Spleen (tissue), 7 donors: ENCODE data around the gene EHBP1.
A peak's percentile ranks its signal among the peaks of the same experiment; 100 is the strongest.

Experiments
- CTCF ChIP-seq, 11 experiments: fragments of 200-600 bp in 7 of 11; fragments of 450-650 bp in 4 of 11; sonication (generic) in 4 of 11; IDR thresholded peaks in 8 of 11; conservative IDR thresholded peaks in 3 of 11; 1 replicate in 7 of 11; 2 replicates in 4 of 11; pipeline versions ENCODE4 v1.4.0 to v1.8.0; 2016 to 2021; ENCODE audit warnings: antibody characterized with exemption in 11 of 11, inconsistent platforms in 4 of 11, mild to moderate bottlenecking in 1 of 11
- POLR2A ChIP-seq, 3 donors: fragments of 450-650 bp; IDR thresholded peaks; one replicate each; pipeline ENCODE4 v1.5.1; 2017; ENCODE audit warnings: antibody characterized with exemption in 3 of 3, mild to moderate bottlenecking in 1 of 3
- POLR2AphosphoS5 ChIP-seq, 3 donors: sonication (generic); formaldehyde crosslinking; IDR thresholded peaks; one replicate each; pipeline ENCODE4 v1.5.1; 2017; ENCODE audit warnings: antibody characterized with exemption in 3 of 3
- donor health status: DM: no; HTN: no; CAD: no; lungs with moderate emphysema.
- donor health status: DM: no; HTN: no; CAD: no.
- donor health status: DM: no; HTN: no; CAD: no.

- TF ChIP-seq CTCF (IDR thresholded peaks at IDR 0.05 in 8 of 11, conservative IDR thresholded peaks at IDR 0.05 in 3 of 11) (no peak), POLR2A (IDR thresholded peaks at IDR 0.05) (no peak), POLR2AphosphoS5 (IDR thresholded peaks at IDR 0.05) (peak in 1 of 3 donors; percentile 29)
These were observed 350.0 kb downstream of the EHBP1 start for GRCh38 chr2:63055226-63056106.
